CD8-positive, alpha-beta memory T cell (primary cell): ENCODE measurements around the gene MED13L. TPM values are rescaled to one million over a fixed set of nuclear protein-coding genes. Genes with fewer than 3 reads are reported as not detected.
A peak's percentile ranks its signal among the peaks of the same experiment; 100 is the strongest.

Experiments
- CTCF ChIA-PET: fragments of 350-600 bp; sonication (Branson Sonifier 250); formaldehyde crosslinking; loops from one replicate; lab custom pipeline; 2021; ENCODE audit warnings: antibody characterized with exemption; lab: Charles Lee
- POLR2A ChIA-PET: fragments of 350-600 bp; sonication (Branson Sonifier 250); formaldehyde crosslinking; loops from one replicate; lab custom pipeline; 2021; ENCODE audit warnings: antibody characterized with exemption; lab: Charles Lee
- DNase-seq, 5 donors: peaks; one replicate each; pipeline versions ENCODE4 v3.0.0 to v3.0.0-alpha.2; 2020 to 2022; ENCODE audit warnings: mixed read lengths in 1 of 5
- H3K27ac ChIP-seq: one replicate; pipeline ENCODE4 v1.7.0; 2013; ENCODE audit warnings: low read depth, mild to moderate bottlenecking, low read length, moderate library complexity
- H3K27me3 ChIP-seq: 2 replicates; pipeline ENCODE4 v1.7.0; 2013; ENCODE audit warnings: low read length, mild to moderate bottlenecking; ENCODE audit not compliant: insufficient read depth, poor library complexity, severe bottlenecking
- H3K36me3 ChIP-seq: 2 replicates; pipeline ENCODE4 v1.7.0; 2013; ENCODE audit warnings: mild to moderate bottlenecking, low read length, moderate library complexity; ENCODE audit not compliant: insufficient read depth
- H3K4me1 ChIP-seq: 2 replicates; pipeline ENCODE4 v1.7.0; 2013; ENCODE audit warnings: mild to moderate bottlenecking, low read length, moderate library complexity; ENCODE audit not compliant: insufficient read depth
- H3K4me3 ChIP-seq: 2 replicates; pipeline ENCODE4 v1.7.0; 2013; ENCODE audit warnings: mild to moderate bottlenecking, low read length
- H3K9me3 ChIP-seq: 2 replicates; pipeline ENCODE4 v1.7.0; 2013; ENCODE audit warnings: mild to moderate bottlenecking, low read length
- H3K27ac Mint-ChIP-seq, 8 donors: one replicate each; pipeline ENCODE4 v1.8.0; 2020 to 2021; ENCODE audit warnings: mixed read lengths in 8 of 8, mild to moderate bottlenecking in 6 of 8, inconsistent platforms in 3 of 8, moderate library complexity in 3 of 8
- H3K27me3 Mint-ChIP-seq, 2 donors: one replicate each; pipeline ENCODE4 v1.8.0; 2020 to 2021; ENCODE audit warnings: mixed read lengths in 2 of 2, mild to moderate bottlenecking in 1 of 2, moderate library complexity in 1 of 2
- H3K36me3 Mint-ChIP-seq, 3 donors: one replicate each; pipeline ENCODE4 v1.8.0; 2020 to 2021; ENCODE audit warnings: mixed read lengths in 3 of 3, inconsistent platforms in 1 of 3, mild to moderate bottlenecking in 1 of 3
- H3K4me1 Mint-ChIP-seq, 3 donors: one replicate each; pipeline ENCODE4 v1.8.0; 2020 to 2021; ENCODE audit warnings: mixed read lengths in 3 of 3, inconsistent platforms in 1 of 3, mild to moderate bottlenecking in 1 of 3
- H3K4me3 Mint-ChIP-seq, 7 donors: one replicate each; pipeline ENCODE4 v1.8.0; 2020 to 2021; ENCODE audit warnings: mixed read lengths in 7 of 7, mild to moderate bottlenecking in 6 of 7, moderate library complexity in 4 of 7, inconsistent platforms in 2 of 7
- H3K9me3 Mint-ChIP-seq, 5 donors: one replicate each; pipeline ENCODE4 v1.8.0; 2020 to 2022; ENCODE audit warnings: mixed read lengths in 5 of 5, mild to moderate bottlenecking in 3 of 5, moderate library complexity in 2 of 5, inconsistent platforms in 1 of 5
- polyA plus RNA-seq: library from polyadenylated mRNA; unstranded; fragments of 300-500 nt; fragmentation: Illumina TruSeq; gene quantifications from one replicate; pipeline ENCODE4 v1.2.3, GENCODE V29; 2021
- total RNA-seq, 2 experiments: library from RNA; stranded (reverse); gene quantifications; one replicate each; pipeline ENCODE4 v1.2.3, GENCODE V29; 2021

Gene MED13L
- total and polyA plus RNA-seq, 3 experiments from 2014 or later: 6.6 to 53.4 (median 49.7) TPM

DNA sequence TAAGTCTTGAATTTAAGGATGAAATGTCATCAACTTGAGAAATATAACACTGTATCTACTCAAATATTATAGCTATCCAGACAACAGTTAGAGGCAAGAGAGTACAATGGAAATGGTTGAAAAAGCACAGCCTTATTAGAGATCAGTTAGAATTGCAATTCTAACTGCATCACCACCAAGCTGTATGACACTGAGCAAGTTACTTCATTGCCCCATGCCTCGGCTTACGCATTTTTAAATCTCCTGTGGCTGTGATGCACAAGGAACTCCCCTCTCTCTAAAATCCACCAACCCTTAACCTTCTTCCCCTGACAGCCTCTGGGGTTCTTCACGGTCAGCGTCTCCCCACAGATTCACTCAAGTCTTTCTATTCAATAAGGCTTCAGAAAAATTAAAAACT, 75.1 kb downstream of the MED13L start:
- POLR2A ChIA-PET: interaction anchor here (0.8 kb wide), 1 partner anchor 230 kb away, joined by 3 read pairs; no protein-coding TSS in a partner anchor
- H3K36me3 Mint-ChIP-seq: peaks cover 0 to 14% (median 2%) of the 10 kb centered on the region in 3 donors
- Histone ChIP-seq H3K27ac (no peak overlapping the region), H3K4me1 (no peaks in the 10 kb centered on the region), H3K36me3 (no peaks in the 10 kb centered on the region), H3K27me3 (no peaks in the 10 kb centered on the region), H3K4me3 (no peak overlapping the region), H3K9me3 (no peaks in the 10 kb centered on the region)
- H3K9me3 Mint-ChIP-seq: no peaks in the 10 kb centered on the region
- H3K4me1 Mint-ChIP-seq: peaks cover 44 to 82% (median 79%) of the 10 kb centered on the region in 3 donors
- peak overlapping the region in 1 of 8 donors; percentile 10 for H3K27ac Mint-ChIP-seq
- DNase-seq: no peak
- peak overlapping the region in 1 of 7 donors; percentile 33 for H3K4me3 Mint-ChIP-seq
- H3K27me3 Mint-ChIP-seq: no peaks in the 10 kb centered on the region
- CTCF ChIA-PET: interaction anchor here (1.1 to 1.4 kb wide), 3 partner anchors 10 to 34 kb away, joined by 3 to 6 read pairs (median 3); no protein-coding TSS in a partner anchor

GRCh38 chr12:116201908-116202307, 75.6 kb downstream of the MED13L start:
- Mint-ChIP-seq H3K9me3 (no peaks in the 10 kb centered on the region), H3K27ac (no peak overlapping the region), H3K4me1 (peaks cover 45 to 82% (median 79%) of the 10 kb centered on the region in 3 donors), H3K27me3 (no peaks in the 10 kb centered on the region), H3K4me3 (no peak overlapping the region), H3K36me3 (peaks cover 0 to 14% (median 2%) of the 10 kb centered on the region in 3 donors)
- H3K36me3 ChIP-seq: no peaks in the 10 kb centered on the region
- ChIA-PET CTCF (interaction anchor here (1.1 to 1.4 kb wide), 3 partner anchors 9 to 34 kb away, joined by 3 to 6 read pairs (median 3); no protein-coding TSS in a partner anchor), POLR2A (interaction anchor here (0.8 kb wide), 1 partner anchor 230 kb away, joined by 3 read pairs; no protein-coding TSS in a partner anchor)
- no peak overlapping the region for H3K4me3 ChIP-seq
- H3K27ac ChIP-seq: no peak overlapping the region
- H3K27me3 ChIP-seq: no peaks in the 10 kb centered on the region
- DNase-seq: no peak
- no peaks in the 10 kb centered on the region for H3K9me3 ChIP-seq
- peaks cover 2% of the 10 kb centered on the region for H3K4me1 ChIP-seq

DNA sequence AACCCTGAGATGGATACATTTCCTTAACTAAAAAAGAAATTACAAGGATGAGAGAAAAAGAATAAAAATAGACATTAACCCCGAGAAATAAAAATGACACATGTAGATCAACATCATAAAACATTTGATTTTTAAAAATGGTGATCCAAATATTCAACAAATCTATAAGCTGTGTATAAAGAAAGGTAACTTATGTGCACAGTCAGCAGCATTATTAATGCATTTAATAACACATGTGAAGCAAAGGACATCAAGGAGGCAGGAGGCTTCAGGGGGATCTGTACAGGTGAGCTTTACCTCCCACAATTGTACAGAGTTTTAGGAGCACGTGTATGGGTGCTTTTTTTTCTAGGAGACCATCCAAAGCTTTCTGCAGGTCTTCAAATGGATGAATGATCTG, 76.1 kb downstream of the MED13L start:
- Histone ChIP-seq H3K27me3 (no peaks in the 10 kb centered on the region), H3K4me3 (no peak overlapping the region), H3K36me3 (no peaks in the 10 kb centered on the region), H3K27ac (no peak overlapping the region), H3K4me1 (peaks cover 6% of the 10 kb centered on the region), H3K9me3 (no peaks in the 10 kb centered on the region)
- no peak for DNase-seq
- ChIA-PET POLR2A (no interaction called here), CTCF (interaction anchor here (1.1 to 1.4 kb wide), 3 partner anchors 8 to 35 kb away, joined by 3 to 6 read pairs (median 3); no protein-coding TSS in a partner anchor)
- Mint-ChIP-seq H3K27me3 (no peaks in the 10 kb centered on the region), H3K27ac (no peak overlapping the region), H3K4me3 (no peak overlapping the region), H3K4me1 (peaks cover 43 to 82% (median 79%) of the 10 kb centered on the region in 3 donors), H3K36me3 (peaks cover 0 to 14% (median 2%) of the 10 kb centered on the region in 3 donors), H3K9me3 (no peaks in the 10 kb centered on the region)

DNA sequence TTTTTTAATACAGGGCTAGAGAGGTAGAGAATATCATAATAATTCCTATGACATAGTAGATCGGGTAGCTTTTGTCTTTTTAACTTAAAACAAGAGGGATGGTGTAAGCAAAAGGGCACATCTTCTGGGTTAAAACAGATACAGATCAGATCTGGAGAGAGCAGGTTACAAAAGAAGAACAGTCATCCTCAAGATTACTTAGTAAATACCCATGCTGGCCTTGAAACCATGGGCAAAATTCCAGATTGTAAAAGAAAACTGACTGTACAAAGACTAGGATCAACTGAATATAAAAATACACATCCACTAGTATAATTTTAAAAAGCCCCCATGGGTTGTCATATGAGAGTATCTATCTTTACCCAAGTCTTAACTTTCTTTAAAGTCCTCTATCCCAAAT, 76.7 kb downstream of the MED13L start:
- Mint-ChIP-seq H3K27me3 (no peaks in the 10 kb centered on the region), H3K36me3 (peaks cover 0 to 14% (median 2%) of the 10 kb centered on the region in 3 donors), H3K9me3 (no peaks in the 10 kb centered on the region), H3K4me3 (no peak overlapping the region), H3K4me1 (peaks cover 45 to 84% (median 80%) of the 10 kb centered on the region in 3 donors), H3K27ac (no peak overlapping the region)
- no peaks in the 10 kb centered on the region for H3K36me3 ChIP-seq
- H3K27ac ChIP-seq: no peak overlapping the region
- no peak overlapping the region for H3K4me3 ChIP-seq
- no peaks in the 10 kb centered on the region for H3K27me3 ChIP-seq
- POLR2A ChIA-PET: no interaction called here
- DNase-seq: no peak
- peaks cover 11% of the 10 kb centered on the region for H3K4me1 ChIP-seq
- no peaks in the 10 kb centered on the region for H3K9me3 ChIP-seq
- CTCF ChIA-PET: interaction anchor here (1.4 kb wide), 1 partner anchor 12 kb away, joined by 3 read pairs; no protein-coding TSS in a partner anchor

DNA sequence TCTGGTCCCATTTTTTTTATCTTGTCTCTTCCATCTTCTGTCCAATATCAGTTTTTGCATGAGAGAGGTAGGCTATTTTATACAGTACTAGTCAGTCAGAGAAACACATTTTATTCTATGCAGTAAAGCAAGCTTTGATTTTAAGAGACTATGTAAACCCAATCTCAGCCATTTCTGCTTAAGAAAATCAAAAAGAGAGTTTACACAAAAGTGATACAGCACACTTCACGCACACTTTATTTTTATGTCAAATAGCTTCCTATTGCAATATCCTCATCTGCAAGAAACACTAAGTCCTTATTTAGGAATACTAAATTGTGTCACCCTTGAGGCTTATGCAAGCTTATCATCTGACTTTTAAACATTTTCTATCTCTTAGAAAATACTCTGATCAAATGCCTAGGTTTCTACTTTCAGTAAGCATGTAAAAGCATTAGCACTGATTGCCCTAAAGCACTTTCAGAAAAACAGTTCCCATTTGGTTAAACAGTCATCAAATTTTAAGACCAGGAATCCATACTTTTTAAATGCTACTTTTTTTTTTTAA, 78.3 kb downstream of the MED13L start:
- H3K27me3 ChIP-seq: no peaks in the 10 kb centered on the region
- H3K4me3 ChIP-seq: no peak overlapping the region
- DNase-seq: no peak
- no peak overlapping the region for H3K27ac Mint-ChIP-seq
- POLR2A ChIA-PET: no interaction called here
- CTCF ChIA-PET: no interaction called here
- H3K27ac ChIP-seq: no peak overlapping the region
- H3K36me3 ChIP-seq: no peaks in the 10 kb centered on the region
- H3K4me1 Mint-ChIP-seq: peaks cover 47 to 84% (median 80%) of the 10 kb centered on the region in 3 donors
- no peaks in the 10 kb centered on the region for H3K27me3 Mint-ChIP-seq
- H3K4me1 ChIP-seq: peaks cover 24% of the 10 kb centered on the region
- no peak overlapping the region for H3K4me3 Mint-ChIP-seq
- no peaks in the 10 kb centered on the region for H3K9me3 Mint-ChIP-seq
- no peaks in the 10 kb centered on the region for H3K9me3 ChIP-seq
- H3K36me3 Mint-ChIP-seq: peaks cover 0 to 8% (median 0%) of the 10 kb centered on the region in 3 donors

DNA sequence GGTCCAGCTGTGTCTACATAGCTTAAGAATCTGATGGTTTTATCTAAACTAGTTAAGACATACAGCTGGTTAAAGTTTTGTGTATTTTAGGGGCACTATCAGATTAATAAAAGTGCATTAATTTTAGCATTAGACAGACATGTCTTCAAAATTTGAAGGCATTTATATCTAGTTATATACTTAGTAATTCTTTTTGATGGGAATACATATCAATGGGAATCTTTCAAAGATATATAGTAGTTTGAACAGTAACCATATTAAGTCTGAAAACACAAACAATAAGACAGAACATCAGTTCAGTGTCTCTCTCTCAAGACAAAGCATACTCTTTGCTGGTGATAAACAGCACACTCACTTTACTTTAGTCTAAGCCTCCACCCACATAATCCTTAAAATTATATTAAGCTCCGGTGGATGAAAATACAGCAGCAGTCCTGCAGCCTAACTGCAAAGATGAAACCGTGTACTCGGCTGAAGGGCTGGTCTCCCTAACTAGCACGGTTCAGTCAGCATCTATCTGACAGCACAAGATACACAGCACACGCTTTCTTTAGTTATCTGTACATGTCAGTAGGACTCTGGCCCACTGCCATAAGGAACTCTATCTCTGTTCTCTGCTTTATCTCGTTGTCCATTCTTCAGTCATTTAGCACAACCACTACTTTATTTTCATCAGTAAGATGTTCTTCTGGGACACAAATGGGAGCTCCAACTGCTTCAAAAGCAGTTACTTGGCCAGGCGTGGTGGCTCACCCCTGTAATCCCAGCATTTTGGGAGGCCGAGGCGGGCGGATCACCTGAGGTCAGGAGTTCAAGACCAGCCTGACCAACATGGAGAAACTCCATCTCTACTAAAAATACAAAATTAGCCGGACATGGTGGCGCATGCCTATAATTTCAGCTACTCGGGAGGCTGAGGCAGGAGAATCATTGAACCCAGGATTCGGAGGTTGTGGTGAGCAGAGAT, 80.5 kb downstream of the MED13L start:
- no peaks in the 10 kb centered on the region for H3K36me3 ChIP-seq
- Mint-ChIP-seq H3K4me1 (peaks cover 49 to 93% (median 89%) of the 10 kb centered on the region in 3 donors), H3K27me3 (no peaks in the 10 kb centered on the region), H3K27ac (peak overlapping the region in 2 of 8 donors; percentile 13 to 61), H3K4me3 (no peak overlapping the region), H3K9me3 (no peaks in the 10 kb centered on the region), H3K36me3 (no peaks in the 10 kb centered on the region)
- H3K4me3 ChIP-seq: no peak overlapping the region
- no peaks in the 10 kb centered on the region for H3K9me3 ChIP-seq
- POLR2A ChIA-PET: no interaction called here
- H3K4me1 ChIP-seq: peaks cover 24% of the 10 kb centered on the region
- CTCF ChIA-PET: interaction anchor here (0.6 kb wide), 1 partner anchor 88 kb away, joined by 3 read pairs; no protein-coding TSS in a partner anchor
- no peak for DNase-seq
- no peaks in the 10 kb centered on the region for H3K27me3 ChIP-seq
- peak overlapping the region; percentile 30 for H3K27ac ChIP-seq

- no peaks in the 10 kb centered on the region for H3K9me3 Mint-ChIP-seq
- no peaks in the 10 kb centered on the region for H3K36me3 Mint-ChIP-seq
- ChIA-PET CTCF (interaction anchor here (0.6 kb wide), 1 partner anchor 82 kb away, joined by 3 read pairs; no protein-coding TSS in a partner anchor), POLR2A (no interaction called here)
- Histone ChIP-seq H3K9me3 (no peaks in the 10 kb centered on the region), H3K4me3 (no peak overlapping the region), H3K4me1 (peaks cover 24% of the 10 kb centered on the region), H3K27ac (peak overlapping the region; percentile 30), H3K36me3 (no peaks in the 10 kb centered on the region), H3K27me3 (no peaks in the 10 kb centered on the region)
- no peak for DNase-seq
- H3K27me3 Mint-ChIP-seq: no peaks in the 10 kb centered on the region
- peak overlapping the region in 1 of 8 donors; percentile 9 for H3K27ac Mint-ChIP-seq
- peaks cover 47 to 87% (median 83%) of the 10 kb centered on the region in 3 donors for H3K4me1 Mint-ChIP-seq
- H3K4me3 Mint-ChIP-seq: peak overlapping the region in 1 of 7 donors; percentile 6
Measured at GRCh38 chr12:116196226-116196625, 81.3 kb downstream of the MED13L start.
